ENCODE results near the gene CNP.
"Not testable (repeated sequence)": the region's sequence is repeated elsewhere in the genome, so short reads cannot be mapped to it uniquely, and the experiment has no call there.

CNP gene

GRCh38 chr17:41966463-41967140, at the start of gene CNP:
CNP (plus strand) TSS chr17:41966795; CDS start chr17:41966885, 90 bp downstream.
- DNase-seq = peak; percentile 84 to 85

- DNase-seq = no peak
Measured at GRCh38 chr17:41917192-41917591, 49.4 kb upstream of the CNP start.

GRCh38 chr17:41917679-41918313, 48.8 kb upstream of the CNP start:
- peak in 1 of 2 experiments; percentile 38 for DNase-seq

- DNase-seq = peak; percentile 92 to 94
Measured at GRCh38 chr17:41918314-41919164, 48.1 kb upstream of the CNP start, which contains the start of gene ACLY. ACLY (minus strand) TSS chr17:41918951; CDS start chr17:41913873, 5,078 bp downstream.

GRCh38 chr17:41919165-41919817, 47.3 kb upstream of the CNP start:
- no peak for DNase-seq

GRCh38 chr17:41919840-41920579, 46.6 kb upstream of the CNP start:
- DNase-seq = no peak

GRCh38 chr17:41920580-41920955, 46.0 kb upstream of the CNP start:
- no peak for DNase-seq

GRCh38 chr17:41925991-41926590, 40.5 kb upstream of the CNP start:
- no peak for DNase-seq

- no peak for DNase-seq
Measured at GRCh38 chr17:41928693-41929251, 37.8 kb upstream of the CNP start.

GRCh38 chr17:41930009-41930832, 36.4 kb upstream of the CNP start, which contains the start of gene ODAD4:
ODAD4 (plus strand) TSS chr17:41930617; CDS start chr17:41930724, 107 bp downstream.
- DNase-seq = peak; percentile 94 to 95

GRCh38 chr17:41930833-41931156, 35.8 kb upstream of the CNP start:
- DNase-seq = not testable (repeated sequence)

GRCh38 chr17:41931715-41932114, 34.9 kb upstream of the CNP start:
- DNase-seq = not testable (repeated sequence)

- no peak for DNase-seq
Measured at GRCh38 chr17:41932816-41933389, 33.7 kb upstream of the CNP start.

GRCh38 chr17:41935641-41936040, 31.0 kb upstream of the CNP start:
- DNase-seq = no peak

- DNase-seq = no peak
Measured at GRCh38 chr17:41937970-41938954, 28.3 kb upstream of the CNP start.

- DNase-seq = no peak
Measured at GRCh38 chr17:41939044-41939692, 27.4 kb upstream of the CNP start.

- DNase-seq = no peak
Measured at GRCh38 chr17:41939693-41940090, 26.9 kb upstream of the CNP start.

GRCh38 chr17:41941168-41941567, 25.4 kb upstream of the CNP start:
- no peak for DNase-seq

All from activated CD4-positive, alpha-beta T cell treated with anti-CD3 and anti-CD28 coated beads, Interleukin-2, amount 50 U/mL, for 4 hours (primary cell).